AG08395 (cell line): Measurements from ENCODE around the gene PHKB.
"Not testable (repeated sequence)": the region's sequence is repeated elsewhere in the genome, so short reads cannot be mapped to it uniquely, and the experiment has no call there.

Source experiments
- DNase-seq: peaks from one replicate; pipeline ENCODE4 v3.0.0; 2012; ENCODE audit warnings: mixed read lengths, low spot score

The PHKB gene

DNA sequence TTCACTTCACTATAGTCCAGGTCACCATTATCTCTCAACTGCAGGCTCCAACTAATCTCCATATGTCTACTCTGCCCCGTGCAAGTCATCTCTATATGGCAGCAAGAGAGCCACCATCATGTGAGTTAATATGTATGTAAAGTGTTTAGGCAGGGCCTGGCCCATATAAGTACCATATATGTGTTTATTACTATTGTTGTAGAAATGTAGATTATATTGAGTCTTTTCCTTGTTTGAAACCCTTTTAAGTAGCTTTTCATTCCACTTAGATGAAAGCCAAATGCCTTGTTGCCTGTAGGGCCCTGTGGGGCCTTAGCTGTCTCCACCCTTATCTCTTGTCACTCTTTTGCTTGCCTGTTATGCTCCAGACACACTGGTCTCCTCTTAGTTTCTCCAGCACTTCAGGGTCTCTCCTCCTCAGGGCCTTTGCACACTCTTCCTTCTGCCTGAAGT, 164.0 kb downstream of the PHKB start:
- no peak for DNase-seq

- no peak for DNase-seq
Observed at GRCh38 chr16:47626246-47626645, 165.1 kb downstream of the PHKB start.

- DNase-seq, result no peak
Observed at GRCh38 chr16:47627085-47627639, 166.0 kb downstream of the PHKB start.

DNA sequence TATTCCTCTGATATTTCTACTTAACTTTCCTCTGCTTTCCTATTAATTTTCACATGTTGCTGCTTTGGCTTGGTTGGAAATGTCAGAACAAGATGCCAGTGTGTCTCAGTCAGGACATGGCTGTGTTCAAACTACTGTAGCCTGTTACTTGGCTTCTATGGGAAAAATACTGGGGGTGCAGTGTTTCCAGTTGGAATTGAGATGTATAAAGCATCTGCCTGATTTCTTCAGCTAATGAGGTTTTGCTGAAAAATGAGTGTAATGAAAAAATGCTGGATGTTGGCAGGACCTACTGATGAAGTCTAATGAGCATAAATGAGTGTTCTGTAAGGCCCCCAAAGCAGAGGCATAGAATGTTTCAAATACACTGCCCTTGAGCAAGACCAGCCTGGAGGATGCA, 166.6 kb downstream of the PHKB start:
- no peak for DNase-seq

GRCh38 chr16:47631131-47631530, 170.0 kb downstream of the PHKB start:
- no peak for DNase-seq

GRCh38 chr16:47634126-47634525, 173.0 kb downstream of the PHKB start:
- DNase-seq, result no peak

GRCh38 chr16:47634727-47635126, 173.6 kb downstream of the PHKB start:
- DNase-seq, result no peak

- DNase-seq, result no peak
Observed at GRCh38 chr16:47636501-47637099, 175.5 kb downstream of the PHKB start.

GRCh38 chr16:47638175-47638574, 177.0 kb downstream of the PHKB start:
- DNase-seq, result no peak

GRCh38 chr16:47640661-47641060, 179.5 kb downstream of the PHKB start:
- DNase-seq, result no peak

DNA sequence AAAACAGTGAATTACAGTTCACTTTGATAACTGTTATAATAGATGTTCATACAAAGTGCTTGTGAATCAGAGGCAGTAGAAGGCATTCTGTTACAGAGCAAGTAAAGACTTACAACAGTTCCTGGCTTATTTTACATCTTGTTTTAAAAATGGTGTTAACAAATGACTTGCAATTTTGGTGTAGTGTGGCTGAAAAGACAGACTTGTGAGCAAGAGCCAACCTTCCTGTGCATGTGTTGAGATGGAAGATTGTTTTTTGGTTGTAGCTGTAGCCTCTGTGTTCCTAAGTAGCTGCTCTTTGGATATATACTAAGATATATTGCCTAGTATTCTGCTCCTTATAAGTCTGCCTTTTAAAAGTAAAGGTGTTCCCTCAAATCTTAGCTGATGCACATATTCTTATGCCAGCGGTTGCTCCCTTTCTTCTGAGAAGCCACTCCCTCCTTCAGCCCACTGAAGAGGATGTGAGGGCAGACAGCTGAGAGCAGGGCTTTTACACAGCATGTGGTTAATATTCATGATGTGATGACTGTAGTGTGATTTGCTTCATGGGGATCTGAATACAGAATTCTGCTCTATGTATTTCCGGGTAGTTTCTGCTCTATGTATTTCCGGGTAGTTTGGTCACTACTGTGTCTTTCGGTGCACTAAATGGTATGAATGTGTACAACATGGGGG, 182.3 kb downstream of the PHKB start:
- DNase-seq, result no peak

GRCh38 chr16:47644166-47644565, 183.0 kb downstream of the PHKB start:
- peak; percentile 56 for DNase-seq

- DNase-seq, result peak; percentile 6
Observed at GRCh38 chr16:47644661-47645060, 183.5 kb downstream of the PHKB start.

- no peak for DNase-seq
Observed at GRCh38 chr16:47646914-47647313, 185.8 kb downstream of the PHKB start.

GRCh38 chr16:47657032-47657431, 195.9 kb downstream of the PHKB start:
- DNase-seq, result no peak

DNA sequence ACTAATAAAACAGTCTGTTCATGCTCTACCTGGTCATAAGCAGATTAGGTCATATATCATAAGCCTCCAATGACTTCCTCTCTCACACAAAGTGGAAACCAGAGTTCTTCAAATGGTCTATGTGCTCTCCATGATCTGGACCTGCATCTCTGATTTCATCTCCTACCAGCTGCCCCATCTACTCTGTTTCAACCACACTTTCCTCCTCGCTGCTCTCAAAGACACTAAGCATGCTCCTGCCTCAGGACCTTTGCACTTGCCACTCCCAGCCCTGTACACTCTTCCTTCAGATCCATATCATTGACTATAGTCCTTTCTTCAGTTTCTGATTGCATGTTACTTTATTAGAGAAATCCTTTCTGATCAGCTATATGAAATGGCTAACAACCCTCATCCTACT, 196.8 kb downstream of the PHKB start:
- no peak for DNase-seq

DNA sequence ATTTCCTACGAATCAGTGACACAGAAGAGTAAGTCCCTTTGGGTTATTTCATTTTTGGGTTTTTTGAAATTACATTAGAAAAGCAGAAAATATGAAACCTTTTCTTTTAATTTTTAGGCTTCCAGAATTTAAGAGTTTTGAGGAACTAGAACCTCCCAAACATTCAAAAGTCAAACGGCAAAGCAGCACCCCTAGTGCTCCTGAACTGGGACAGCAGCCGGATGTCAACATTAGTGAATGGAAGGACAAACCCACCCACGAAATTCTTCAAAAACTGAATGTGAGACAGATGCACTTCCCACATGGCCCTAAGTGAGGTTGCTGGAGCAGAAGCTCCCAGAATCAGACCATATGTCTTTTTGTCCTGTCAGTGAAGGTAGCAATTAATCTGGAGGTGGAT, 199.4 kb downstream of the PHKB start:
- DNase-seq, result no peak

DNA sequence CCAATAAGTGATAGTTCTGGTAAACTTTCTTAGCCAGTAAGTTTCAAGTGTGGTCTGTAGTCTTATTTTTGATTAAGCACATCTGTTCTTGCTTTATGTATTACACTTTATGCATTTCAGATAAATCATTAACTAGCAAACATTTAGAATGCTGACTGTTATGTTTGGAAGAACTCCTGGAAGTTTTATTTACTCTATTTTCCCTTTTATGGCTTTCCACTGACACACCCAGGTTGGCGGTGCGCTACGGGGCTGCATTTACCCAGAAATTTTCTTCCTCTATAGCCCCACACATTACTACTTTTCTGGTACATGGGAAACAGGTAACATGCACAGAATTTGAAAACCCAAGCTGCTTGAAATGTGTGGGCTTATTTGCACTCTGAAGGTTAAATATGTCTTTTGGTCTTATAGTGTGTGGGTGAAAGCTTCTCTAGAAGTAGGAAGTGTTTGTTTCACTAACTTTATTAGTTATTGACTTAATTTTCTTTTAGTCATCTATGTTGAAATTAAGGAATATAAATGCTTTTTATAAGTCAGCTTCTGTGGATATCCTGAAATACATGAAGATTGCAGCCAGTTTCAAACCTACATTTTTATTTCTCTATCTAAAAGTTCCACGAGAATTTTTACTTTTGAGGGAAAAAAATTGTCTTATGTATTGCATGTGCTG, 203.7 kb downstream of the PHKB start:
- no peak for DNase-seq

- DNase-seq, result no peak
Observed at GRCh38 chr16:47666434-47666833, 205.3 kb downstream of the PHKB start.

DNA sequence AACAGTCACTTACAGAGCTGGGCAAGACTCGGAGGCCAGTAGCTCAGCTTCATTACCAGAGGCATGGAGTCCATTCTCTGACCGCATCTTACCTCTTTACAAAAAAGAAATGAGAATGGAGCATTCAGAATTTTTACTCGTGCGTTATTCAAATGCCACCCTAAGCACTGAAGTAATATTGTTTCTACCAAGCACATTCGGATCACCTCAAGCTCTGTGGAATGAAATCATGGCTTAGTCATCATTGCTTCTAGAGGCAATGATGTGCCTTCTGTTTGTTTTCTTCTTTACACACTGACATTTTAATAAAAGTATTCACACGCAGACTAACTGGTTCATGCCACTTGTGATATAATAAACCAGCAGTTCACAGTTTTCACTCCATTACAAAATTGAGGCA, 206.8 kb downstream of the PHKB start:
- DNase-seq, result no peak

DNA sequence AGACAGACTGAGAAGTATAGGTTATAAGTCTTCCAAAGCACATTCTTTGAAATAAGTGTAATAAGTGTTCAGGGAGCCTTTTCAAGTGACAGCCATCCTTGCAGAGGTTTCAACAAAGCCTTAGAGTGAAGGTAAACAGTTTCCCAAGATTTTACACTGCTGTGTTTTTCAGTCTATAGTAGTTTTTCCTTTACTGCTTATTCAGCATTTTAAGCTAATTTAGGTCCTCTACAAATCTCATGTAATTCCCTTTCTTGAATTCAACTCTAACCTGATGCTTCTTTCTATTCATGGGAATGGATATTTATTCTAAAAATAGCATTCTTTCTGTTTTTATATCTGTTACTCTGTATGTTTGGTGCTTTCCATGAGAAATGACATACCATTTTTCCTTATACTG, 211.3 kb downstream of the PHKB start:
- no peak for DNase-seq

DNA sequence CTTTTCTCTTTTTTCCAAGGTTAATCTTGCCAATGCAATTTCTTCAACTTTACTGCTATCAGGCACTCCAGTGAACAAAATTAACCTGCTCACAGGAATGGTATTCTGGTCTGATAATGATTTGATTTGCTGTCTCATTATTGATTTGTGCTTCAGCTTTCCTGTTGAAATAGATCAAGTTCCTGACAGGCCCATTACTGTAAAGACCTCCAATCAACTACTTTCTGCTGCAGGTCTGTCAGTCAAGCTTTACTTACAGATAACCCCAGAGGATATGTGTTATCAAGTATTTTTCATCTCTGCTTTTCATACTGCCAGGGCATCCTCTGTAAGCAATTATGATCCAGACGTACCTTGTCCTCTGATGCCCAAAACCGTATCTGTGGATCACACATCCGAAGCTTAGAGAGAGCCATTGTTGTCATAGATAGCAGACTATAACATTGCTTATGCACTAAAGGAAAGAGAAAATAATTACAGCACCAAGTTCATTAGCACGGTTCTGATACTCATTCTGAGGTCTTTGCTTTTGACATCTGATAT, 215.6 kb downstream of the PHKB start:
- no peak for DNase-seq

DNA sequence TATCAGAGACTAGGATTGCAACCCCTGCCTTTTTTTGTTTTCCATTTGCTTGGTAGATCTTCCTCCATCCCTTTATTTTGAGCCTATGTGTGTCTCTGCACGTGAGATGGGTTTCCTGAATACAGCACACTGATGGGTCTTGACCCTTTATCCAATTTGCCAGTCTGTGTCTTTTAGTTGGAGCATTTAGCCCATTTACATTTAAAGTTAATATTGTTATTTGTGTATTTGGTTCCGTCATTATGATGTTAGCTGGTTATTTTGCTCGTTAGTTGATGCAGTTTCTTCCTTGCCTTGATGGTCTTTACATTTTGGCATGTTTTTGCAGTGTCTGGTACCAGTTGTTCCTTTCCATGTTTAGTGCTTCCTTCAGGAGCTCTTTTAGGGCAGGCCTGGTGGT, 220.4 kb downstream of the PHKB start:
- DNase-seq, result not testable (repeated sequence)
